HepG2 (cell line): ENCODE measurements around the gene TMED6. TPM values are rescaled to one million over a fixed set of nuclear protein-coding genes. Genes with fewer than 3 reads are reported as not detected.

Source experiments
- AHR ChIP-seq: IDR thresholded peaks from 2 replicates; pipeline ENCODE4 v1.6.1; 2018; ENCODE audit warnings: missing genetic modification reagents, missing compliant biosample characterization
- ASH2L ChIP-seq: fragments of 300-600, 200-600 bp; sonication (generic); IDR thresholded peaks from 2 replicates; pipeline ENCODE4 v1.7.0; 2017; ENCODE audit warnings: low read depth, mild to moderate bottlenecking, moderate library complexity, mixed read lengths, low read length; ENCODE audit not compliant: insufficient read length
- CBX2 ChIP-seq, 2 experiments: fragments of 200-600 bp in 1 of 2; sonication (generic); formaldehyde crosslinking in 1 of 2; IDR thresholded peaks; 2 replicates each; pipeline versions ENCODE4 v1.7.0 to v1.8.1; 2018 to 2022; ENCODE audit warnings: low read depth in 2 of 2, low read length in 1 of 2, mild to moderate bottlenecking in 1 of 2, missing genetic modification reagents in 1 of 2
- CHD4 ChIP-seq: fragments of 200-600 bp; sonication (generic); IDR thresholded peaks from 2 replicates; pipeline ENCODE4 v1.7.0; 2017; ENCODE audit warnings: mild to moderate bottlenecking, low read length, borderline replicate concordance
- E2F2 ChIP-seq: sonication (generic); formaldehyde crosslinking; IDR thresholded peaks from 2 replicates; pipeline ENCODE4 v1.4.0; 2020; ENCODE audit warnings: missing genetic modification reagents, borderline replicate concordance
- FOXO4 ChIP-seq: sonication (generic); formaldehyde crosslinking; conservative IDR thresholded peaks from 2 replicates; pipeline ENCODE4 v1.8.1; 2023; ENCODE audit warnings: missing genetic modification reagents
- PHF8 ChIP-seq: sonication (generic); formaldehyde crosslinking; IDR thresholded peaks from 2 replicates; pipeline ENCODE4 v1.5.0; 2020; ENCODE audit warnings: missing genetic modification reagents
- RELA ChIP-seq: sonication (generic); formaldehyde crosslinking; IDR thresholded peaks from 2 replicates; pipeline ENCODE4 v1.4.0; 2020; ENCODE audit warnings: missing genetic modification reagents
- SAFB2 ChIP-seq: sonication (generic); formaldehyde crosslinking; IDR thresholded peaks from 2 replicates; pipeline ENCODE4 v1.5.1; 2020; ENCODE audit warnings: missing genetic modification reagents, low read depth, mild to moderate bottlenecking, borderline replicate concordance
- SAP130 ChIP-seq: IDR thresholded peaks from 2 replicates; pipeline ENCODE4 v1.6.1; 2016; ENCODE audit warnings: low read depth
- SATB2 ChIP-seq: sonication (generic); formaldehyde crosslinking; IDR thresholded peaks from 2 replicates; pipeline ENCODE4 v1.5.0; 2020; ENCODE audit warnings: missing genetic modification reagents
- SMAD1 ChIP-seq: sonication (generic); formaldehyde crosslinking; IDR thresholded peaks from 2 replicates; pipeline ENCODE4 v1.4.0; 2020; ENCODE audit warnings: missing genetic modification reagents, low read depth, mild to moderate bottlenecking, borderline replicate concordance
- SMARCC2 ChIP-seq: fragments of 450-650 bp; IDR thresholded peaks from 2 replicates; pipeline ENCODE4 v1.6.1; 2017; ENCODE audit warnings: antibody characterized with exemption, mild to moderate bottlenecking
- ZFY ChIP-seq: sonication (generic); formaldehyde crosslinking; IDR thresholded peaks from 2 replicates; pipeline ENCODE4 v1.4.0; 2020; ENCODE audit warnings: missing genetic modification reagents
- ZNF329 ChIP-seq: sonication (generic); formaldehyde crosslinking; IDR thresholded peaks from 2 replicates; pipeline ENCODE4 v1.9.0; 2021; ENCODE audit warnings: low read depth, mild to moderate bottlenecking, missing genetic modification reagents
- ZNF639 ChIP-seq: conservative IDR thresholded peaks from 2 replicates; pipeline ENCODE4 v1.6.1; 2018; ENCODE audit warnings: missing genetic modification reagents
- ZNF710 ChIP-seq: sonication (generic); formaldehyde crosslinking; IDR thresholded peaks from 2 replicates; pipeline ENCODE4 v1.5.0; 2020; ENCODE audit warnings: mild to moderate bottlenecking, missing genetic modification reagents, borderline replicate concordance
- ZNF792 ChIP-seq: IDR thresholded peaks from 2 replicates; pipeline ENCODE4 v1.6.1; 2016
- ZSCAN31 ChIP-seq: sonication (generic); formaldehyde crosslinking; IDR thresholded peaks from 2 replicates; pipeline ENCODE4 v1.5.0; 2020; ENCODE audit warnings: low read depth, mild to moderate bottlenecking, missing genetic modification reagents
- polyA plus RNA-seq, 8 experiments: library from polyadenylated mRNA; depleted of rRNA in 3 of 8; stranded (reverse) in 7 of 8; unstranded in 1 of 8; fragments of >200 nt; fragmentation: Illumina TruSeq in 4 of 8; extraction: Trizol in 4 of 8; gene quantifications; 2 replicates each; pipeline versions ENCODE4 v1.2.1 to v1.2.3, GENCODE V29; 2011 to 2016; ENCODE audit warnings: low read depth in 4 of 8, missing spikeins in 1 of 8, mixed read lengths in 1 of 8; ENCODE audit not compliant: insufficient read depth in 1 of 8
- total RNA-seq, 5 experiments: library from RNA; depleted of rRNA; stranded (reverse); fragments of >200 nt; fragmentation: Illumina TruSeq; extraction: Trizol; gene quantifications; 2 replicates each; pipeline ENCODE4 v1.2.3, GENCODE V29; 2016; ENCODE audit warnings: low read depth in 1 of 5
- TF ChIP-seq, protein P1 (sequence below): sonication (generic); formaldehyde crosslinking; IDR thresholded peaks from 2 replicates; pipeline ENCODE4 v1.8.0; 2022; ENCODE audit warnings: missing genetic modification reagents, mild to moderate bottlenecking, borderline replicate concordance

The TMED6 gene
- total and polyA plus RNA-seq, 2 of the 13 experiments (the other 11 are each of a cell fraction or from before 2014, with no cell fraction given) = 9.8 to 14.4 TPM

DNA sequence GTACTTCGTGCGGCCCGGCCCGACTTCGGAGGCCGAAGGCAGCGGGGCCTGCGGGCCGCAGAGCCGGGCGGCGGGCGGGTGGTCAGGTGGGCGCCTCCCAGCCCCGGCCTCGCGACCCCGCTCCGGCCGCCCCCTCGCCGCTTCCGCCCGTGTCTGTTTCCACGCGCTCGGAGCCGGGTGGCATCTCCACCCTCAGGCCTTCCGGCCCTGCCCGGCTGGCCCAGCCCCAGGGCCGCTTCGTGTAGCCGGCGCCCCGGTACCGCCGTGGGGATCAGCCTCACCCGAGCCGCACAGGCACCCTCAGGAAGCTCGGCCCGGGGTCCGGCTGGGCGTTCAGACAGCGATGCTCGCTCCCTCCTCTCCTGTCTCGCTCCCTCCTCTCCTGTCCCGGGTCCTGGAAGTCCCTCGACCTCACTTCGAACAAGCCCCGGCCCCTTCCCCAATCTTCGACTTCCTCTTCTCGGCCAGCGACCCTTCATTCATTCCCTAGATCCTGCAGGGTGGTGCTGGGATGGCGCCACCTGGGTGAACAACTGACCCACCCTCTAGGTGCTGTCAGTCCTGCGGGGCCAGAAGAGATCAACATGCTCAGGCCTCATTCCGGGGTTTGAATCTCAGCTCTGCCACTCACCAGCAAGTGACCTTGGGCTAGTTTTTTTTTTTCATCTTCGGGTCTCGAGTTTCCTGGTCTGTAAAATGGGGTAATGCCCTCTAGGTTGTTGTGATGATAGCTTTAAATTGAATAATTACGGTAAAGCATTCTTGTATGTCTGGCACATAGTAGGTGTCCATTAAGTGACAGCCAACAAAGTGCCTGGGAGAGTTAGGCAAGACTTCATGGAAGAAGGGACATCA lies 39.8 kb downstream of the TMED6 start (continued):
- no peak for TF ChIP-seq E2F2 (CRISPR knock-in tag)
- peak; percentile 93 for TF ChIP-seq SAP130
- peak; percentile 70 for TF ChIP-seq ZNF792
- no peak for TF ChIP-seq SMARCC2
- no peak for TF ChIP-seq SAFB2 (CRISPR knock-in tag)
- TF ChIP-seq ZFY (CRISPR knock-in tag) = peak; percentile 95
- TF ChIP-seq ZNF639 (CRISPR knock-in tag) = no peak
- peak; percentile 37 for TF ChIP-seq ZSCAN31 (CRISPR knock-in tag)
- TF ChIP-seq AHR = peak; percentile 57; the same call in 1 of the 2 replicates
- peak; percentile 60; the same call in 1 of the 2 replicates for TF ChIP-seq ZNF710 (CRISPR knock-in tag)
- peak; percentile 73 for TF ChIP-seq PHF8
- TF ChIP-seq ASH2L = peak; percentile 86
- no peak for TF ChIP-seq ZNF329 (CRISPR knock-in tag)
- TF ChIP-seq CBX2 (IDR thresholded peaks at IDR 0.05; ENCODE audit: low read depth, low read length) = no peak
- TF ChIP-seq CBX2 (CRISPR knock-in tag; IDR thresholded peaks at IDR 0.05; ENCODE audit: low read depth) = no peak
- TF ChIP-seq SATB2 (CRISPR knock-in tag) = peak; percentile 52; the same call in 1 of the 2 replicates
- TF ChIP-seq FOXO4 = 0 out of 2 replicates have a peak, but pooled peaks have one; percentile 92
- TF ChIP-seq RELA = no peak
- TF ChIP-seq, protein P1, sequence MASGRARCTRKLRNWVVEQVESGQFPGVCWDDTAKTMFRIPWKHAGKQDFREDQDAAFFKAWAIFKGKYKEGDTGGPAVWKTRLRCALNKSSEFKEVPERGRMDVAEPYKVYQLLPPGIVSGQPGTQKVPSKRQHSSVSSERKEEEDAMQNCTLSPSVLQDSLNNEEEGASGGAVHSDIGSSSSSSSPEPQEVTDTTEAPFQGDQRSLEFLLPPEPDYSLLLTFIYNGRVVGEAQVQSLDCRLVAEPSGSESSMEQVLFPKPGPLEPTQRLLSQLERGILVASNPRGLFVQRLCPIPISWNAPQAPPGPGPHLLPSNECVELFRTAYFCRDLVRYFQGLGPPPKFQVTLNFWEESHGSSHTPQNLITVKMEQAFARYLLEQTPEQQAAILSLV (CRISPR knock-in tag) = no peak; the same call in 1 of the 2 replicates
- peak; percentile 83 for TF ChIP-seq CHD4
- TF ChIP-seq SMAD1 (CRISPR knock-in tag) = no peak
